SW480 (cell line): ENCODE measurements around the gene VWF.

Experiments used
- DNase-seq: peaks from one replicate; pipeline ENCODE4 v3.0.0-alpha.2; 2016; ENCODE audit warnings: low spot score

VWF gene

GRCh38 chr12:5912011-5912410, 212.5 kb downstream of the VWF start:
- DNase-seq = no peak

GRCh38 chr12:5910790-5911548, 213.5 kb downstream of the VWF start:
- DNase-seq = no peak

GRCh38 chr12:5909560-5909959, 214.9 kb downstream of the VWF start:
- DNase-seq = no peak

- no peak for DNase-seq
Observed at GRCh38 chr12:5908251-5908650, 216.2 kb downstream of the VWF start.

GRCh38 chr12:5907807-5908206, 216.7 kb downstream of the VWF start:
- no peak for DNase-seq

GRCh38 chr12:5905757-5906156, 218.7 kb downstream of the VWF start:
- DNase-seq = no peak

- DNase-seq = no peak
Observed at GRCh38 chr12:5904969-5905368, 219.5 kb downstream of the VWF start.

- no peak for DNase-seq
Observed at GRCh38 chr12:5904441-5904840, 220.0 kb downstream of the VWF start.

- no peak for DNase-seq
Observed at GRCh38 chr12:5902736-5903135, 221.7 kb downstream of the VWF start.

GRCh38 chr12:5901416-5901815, 223.1 kb downstream of the VWF start:
- no peak for DNase-seq

- no peak for DNase-seq
Observed at GRCh38 chr12:5900533-5901205, 223.8 kb downstream of the VWF start.

GRCh38 chr12:5900076-5900475, 224.4 kb downstream of the VWF start:
- DNase-seq = no peak

- no peak for DNase-seq
Observed at GRCh38 chr12:5899675-5900074, 224.8 kb downstream of the VWF start.

GRCh38 chr12:5898874-5899273, 225.6 kb downstream of the VWF start:
- DNase-seq = no peak
